Muscle layer of colon (tissue), 2 donors: ENCODE measurements around the gene H6PD.

Experiments
- H3K27ac ChIP-seq: one replicate; pipeline ENCODE4 v1.7.0; 2013; ENCODE audit warnings: low read depth, mild to moderate bottlenecking, low read length, moderate library complexity
- H3K27me3 ChIP-seq, 2 donors: one replicate each; pipeline ENCODE4 v1.7.0; 2013; ENCODE audit warnings: low read length in 2 of 2, mild to moderate bottlenecking in 2 of 2; ENCODE audit not compliant: insufficient read depth in 2 of 2, control insufficient read depth in 1 of 2
- H3K36me3 ChIP-seq: one replicate; pipeline ENCODE4 v1.7.0; 2013; ENCODE audit warnings: mild to moderate bottlenecking, low read length; ENCODE audit not compliant: insufficient read depth
- H3K4me1 ChIP-seq: one replicate; pipeline ENCODE4 v1.7.0; 2013; ENCODE audit warnings: mild to moderate bottlenecking, low read length; ENCODE audit not compliant: insufficient read depth
- H3K4me3 ChIP-seq, 2 donors: one replicate each; pipeline ENCODE4 v1.7.0; 2013; ENCODE audit warnings: low read length in 2 of 2, low read depth in 1 of 2, mild to moderate bottlenecking in 1 of 2, moderate library complexity in 1 of 2
- H3K9ac ChIP-seq: one replicate; pipeline ENCODE4 v1.7.0; 2013; ENCODE audit warnings: low read length
- H3K9me3 ChIP-seq: one replicate; pipeline ENCODE4 v1.7.0; 2013; ENCODE audit warnings: mild to moderate bottlenecking, low read length
- donor health status: abdominal sarcoma.
- donor health status: Adenocarcinoma of cecum.

The H6PD gene

DNA sequence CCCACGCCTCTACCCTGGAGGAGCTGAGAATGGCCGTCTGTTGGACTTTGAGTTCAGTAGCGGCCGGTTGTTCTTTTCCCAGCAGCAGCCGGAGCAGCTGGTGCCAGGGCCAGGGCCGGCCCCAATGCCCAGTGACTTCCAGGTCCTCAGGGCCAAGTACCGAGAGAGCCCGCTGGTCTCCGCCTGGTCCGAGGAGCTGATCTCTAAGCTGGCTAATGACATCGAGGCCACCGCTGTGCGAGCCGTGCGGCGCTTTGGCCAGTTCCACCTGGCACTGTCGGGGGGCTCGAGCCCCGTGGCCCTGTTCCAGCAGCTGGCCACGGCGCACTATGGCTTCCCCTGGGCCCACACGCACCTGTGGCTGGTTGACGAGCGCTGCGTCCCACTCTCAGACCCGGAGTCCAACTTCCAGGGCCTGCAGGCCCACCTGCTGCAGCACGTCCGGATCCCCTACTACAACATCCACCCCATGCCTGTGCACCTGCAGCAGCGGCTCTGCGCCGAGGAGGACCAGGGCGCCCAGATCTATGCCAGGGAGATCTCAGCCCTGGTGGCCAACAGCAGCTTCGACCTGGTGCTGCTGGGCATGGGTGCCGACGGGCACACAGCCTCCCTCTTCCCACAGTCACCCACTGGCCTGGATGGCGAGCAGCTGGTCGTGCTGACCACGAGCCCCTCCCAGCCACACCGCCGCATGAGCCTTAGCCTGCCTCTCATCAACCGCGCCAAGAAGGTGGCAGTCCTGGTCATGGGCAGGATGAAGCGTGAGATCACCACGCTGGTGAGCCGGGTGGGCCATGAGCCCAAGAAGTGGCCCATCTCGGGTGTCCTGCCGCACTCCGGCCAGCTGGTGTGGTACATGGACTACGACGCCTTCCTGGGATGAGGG lies 29.7 kb downstream of the H6PD start:
- Histone ChIP-seq H3K36me3 (peaks cover 54% of the 10 kb centered on the region), H3K27me3 (no peaks in the 10 kb centered on the region), H3K9me3 (no peaks in the 10 kb centered on the region), H3K9ac (no peak overlapping the region), H3K4me3 (no peak overlapping the region), H3K4me1 (peaks cover 17% of the 10 kb centered on the region), H3K27ac (no peak overlapping the region)

DNA sequence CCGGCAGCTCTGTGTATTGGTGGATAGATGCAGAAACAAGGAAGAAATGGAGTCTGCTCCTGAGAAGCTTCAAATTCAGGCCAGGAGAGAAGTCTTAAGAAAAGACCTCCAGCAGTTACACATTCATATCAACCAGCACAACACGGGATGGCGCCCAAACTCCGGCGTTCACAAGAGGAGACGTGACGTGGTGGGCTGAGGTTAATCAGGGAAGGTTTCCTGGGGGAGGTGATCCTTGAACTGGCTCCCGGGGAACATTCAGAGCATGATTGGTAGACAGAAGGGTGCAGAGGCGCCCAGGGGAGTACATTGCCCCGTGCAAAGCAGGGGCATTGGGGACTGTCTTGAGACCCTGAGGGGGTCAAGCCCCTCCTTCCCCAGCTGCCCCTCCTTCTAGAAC lies 30.5 kb downstream of the H6PD start:
- Histone ChIP-seq H3K4me3 (no peak overlapping the region), H3K4me1 (peaks cover 17% of the 10 kb centered on the region), H3K36me3 (peaks cover 54% of the 10 kb centered on the region), H3K27me3 (no peaks in the 10 kb centered on the region), H3K9me3 (no peaks in the 10 kb centered on the region), H3K9ac (no peak overlapping the region), H3K27ac (no peak overlapping the region)

DNA sequence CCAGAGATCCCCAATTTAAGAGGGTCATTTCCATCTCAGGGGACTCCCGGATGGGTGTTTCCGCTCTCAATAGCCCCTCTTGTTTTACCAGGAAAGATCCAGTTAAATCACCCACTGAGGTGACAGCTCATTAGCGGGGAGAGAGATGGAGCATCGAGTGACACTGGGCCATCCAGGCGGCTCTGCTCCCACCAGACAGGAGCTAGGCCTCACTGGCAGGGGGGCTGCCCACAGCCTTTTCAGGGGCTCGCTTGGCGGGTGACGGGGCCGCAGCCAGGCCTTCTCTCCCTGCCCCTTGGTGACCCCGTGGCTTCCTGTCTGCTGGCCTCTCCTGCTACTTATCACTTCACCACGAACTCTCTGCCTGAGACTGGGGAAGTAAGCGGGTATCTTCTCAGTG lies 31.4 kb downstream of the H6PD start:
- peaks cover 17% of the 10 kb centered on the region for H3K4me1 ChIP-seq
- H3K36me3 ChIP-seq = peaks cover 54% of the 10 kb centered on the region
- H3K9ac ChIP-seq = no peak overlapping the region
- no peak overlapping the region for H3K27ac ChIP-seq
- H3K4me3 ChIP-seq = no peak overlapping the region
- no peaks in the 10 kb centered on the region for H3K27me3 ChIP-seq
- no peaks in the 10 kb centered on the region for H3K9me3 ChIP-seq

DNA sequence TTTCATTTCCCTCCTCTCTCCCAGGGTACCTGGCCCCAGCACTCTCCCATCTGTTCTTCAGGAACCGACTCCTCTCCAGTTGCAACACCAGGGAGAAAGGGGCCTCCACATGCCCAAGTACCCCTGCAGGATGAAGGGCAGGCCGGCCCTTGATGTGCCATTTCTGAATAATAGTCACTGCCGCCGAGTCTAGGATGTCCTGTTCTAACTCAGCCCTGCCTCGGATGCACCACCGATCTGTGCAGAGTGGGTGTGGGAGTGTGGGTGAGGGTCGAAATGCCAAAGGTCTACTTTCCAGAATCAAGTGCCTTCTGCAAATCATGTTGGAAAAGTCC lies 32.7 kb downstream of the H6PD start:
- H3K9me3 ChIP-seq = no peaks in the 10 kb centered on the region
- H3K36me3 ChIP-seq = peaks cover 43% of the 10 kb centered on the region
- H3K27me3 ChIP-seq = no peaks in the 10 kb centered on the region
- H3K27ac ChIP-seq = no peak overlapping the region
- H3K4me3 ChIP-seq = no peak overlapping the region
- peaks cover 17% of the 10 kb centered on the region for H3K4me1 ChIP-seq
- no peak overlapping the region for H3K9ac ChIP-seq

DNA sequence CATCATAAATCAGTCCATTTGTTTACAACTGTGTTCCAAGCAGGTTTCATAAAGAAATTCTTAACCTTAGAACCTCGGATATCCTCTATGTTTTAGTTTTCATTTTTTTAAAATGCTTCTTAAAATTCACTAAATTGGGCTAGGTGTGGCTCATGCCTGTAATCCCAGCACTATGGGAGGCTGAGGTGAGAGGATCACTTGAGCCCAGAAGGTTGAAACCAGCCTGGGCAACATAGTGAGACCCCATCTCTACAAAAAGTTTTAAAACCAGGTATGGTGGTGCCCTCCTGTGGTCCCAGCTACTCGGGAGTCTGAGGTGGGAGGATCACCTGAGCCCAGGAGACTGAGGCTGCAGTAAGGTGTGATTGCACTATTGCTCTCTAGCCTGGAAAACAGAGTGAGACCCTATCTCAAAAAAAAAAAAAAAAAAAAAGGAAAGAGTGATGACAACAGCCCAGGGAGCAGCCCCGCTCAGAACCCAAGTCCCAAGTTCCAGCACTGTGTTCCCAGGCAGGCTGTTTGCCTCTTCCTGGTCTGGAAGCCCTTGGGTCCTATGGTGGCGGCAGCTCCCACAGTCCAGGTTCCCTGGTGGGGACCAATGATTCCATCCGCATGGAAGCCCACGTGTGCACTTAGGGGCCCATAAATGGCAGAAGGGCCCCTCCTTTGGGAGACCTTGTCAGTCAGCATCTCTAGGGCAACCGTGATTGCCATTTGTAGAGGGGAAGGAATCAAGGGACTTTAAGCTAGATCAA lies 33.4 kb downstream of the H6PD start:
- no peak overlapping the region for H3K4me3 ChIP-seq
- H3K27me3 ChIP-seq = no peaks in the 10 kb centered on the region
- H3K9ac ChIP-seq = no peak overlapping the region
- peaks cover 36% of the 10 kb centered on the region for H3K36me3 ChIP-seq
- no peak overlapping the region for H3K27ac ChIP-seq
- no peaks in the 10 kb centered on the region for H3K9me3 ChIP-seq
- H3K4me1 ChIP-seq = peaks cover 17% of the 10 kb centered on the region

DNA sequence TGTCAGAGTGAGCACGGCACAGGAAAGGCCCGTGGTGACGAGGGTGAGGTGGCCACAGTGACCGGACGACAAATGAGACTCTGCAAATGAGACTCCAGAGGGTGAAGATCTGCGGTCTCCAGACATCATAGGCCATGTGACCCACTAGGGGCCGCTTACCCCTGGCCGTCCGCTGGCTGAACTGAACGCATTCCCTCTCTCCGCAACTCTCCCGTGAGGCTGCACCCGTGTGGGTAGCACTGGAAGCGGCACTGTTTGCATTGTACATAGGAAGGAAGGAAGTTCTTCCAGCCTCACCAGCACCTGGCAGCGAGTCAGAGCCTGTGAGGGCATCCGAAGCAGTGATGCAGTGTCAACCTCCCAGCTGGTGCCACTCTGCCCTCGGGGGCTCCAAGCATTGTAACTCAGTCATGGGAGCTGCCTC lies 34.5 kb downstream of the H6PD start:
- Histone ChIP-seq H3K9ac (no peak overlapping the region), H3K36me3 (peaks cover 28% of the 10 kb centered on the region), H3K4me3 (no peak overlapping the region), H3K27ac (no peak overlapping the region), H3K4me1 (peaks cover 17% of the 10 kb centered on the region), H3K27me3 (no peaks in the 10 kb centered on the region), H3K9me3 (no peaks in the 10 kb centered on the region)

DNA sequence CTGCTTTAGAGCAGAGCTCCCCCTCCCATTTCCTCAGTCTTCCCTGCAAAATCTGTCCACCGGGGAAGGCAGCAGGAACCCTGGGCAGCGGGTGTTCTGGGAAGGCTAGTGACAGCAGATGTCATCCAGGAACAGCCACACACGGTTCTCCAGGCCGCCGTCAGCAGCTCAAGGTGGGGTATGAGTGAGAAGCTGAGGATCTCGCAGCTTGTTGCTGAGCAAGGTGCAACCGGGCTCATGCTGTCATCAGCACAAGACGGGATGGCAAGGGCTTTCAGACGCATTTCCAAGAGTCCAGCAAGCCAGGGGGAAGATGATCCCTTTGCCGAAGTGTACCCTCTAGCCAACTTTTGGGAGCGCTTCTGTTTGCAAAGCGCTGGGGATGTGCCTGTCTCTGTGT lies 35.1 kb downstream of the H6PD start:
- Histone ChIP-seq H3K9me3 (no peaks in the 10 kb centered on the region), H3K4me1 (peaks cover 17% of the 10 kb centered on the region), H3K9ac (no peak overlapping the region), H3K36me3 (peaks cover 23% of the 10 kb centered on the region), H3K4me3 (no peak overlapping the region), H3K27ac (no peak overlapping the region), H3K27me3 (no peaks in the 10 kb centered on the region)

DNA sequence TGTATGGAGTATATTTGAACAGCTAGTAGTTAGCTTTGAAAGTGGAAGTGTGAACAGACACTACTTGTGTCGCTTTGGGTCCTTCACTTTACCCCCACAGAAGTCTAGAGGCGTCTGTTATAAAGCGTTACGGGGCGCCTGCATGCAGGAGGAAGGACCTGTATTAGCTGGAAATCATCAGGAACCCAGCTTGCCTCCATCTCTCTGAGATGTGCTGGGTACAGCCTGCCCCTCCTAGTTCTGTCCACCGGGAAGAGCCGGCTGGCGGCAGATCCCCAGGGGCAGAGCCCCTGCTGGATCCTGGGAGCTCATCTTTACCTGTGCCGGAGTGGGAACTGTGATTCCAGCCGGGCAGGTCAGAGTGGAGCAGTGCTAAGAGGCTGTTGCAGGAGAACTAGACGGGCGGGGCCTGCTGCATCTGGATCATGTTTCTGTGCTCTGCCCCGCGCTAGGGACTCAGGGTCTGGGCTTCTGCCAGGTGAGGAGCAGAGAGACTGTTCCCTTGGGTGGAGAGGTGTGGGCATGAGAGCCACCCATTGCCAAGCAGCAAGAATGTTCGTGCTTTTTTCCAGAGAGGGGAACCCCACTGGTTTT lies 35.8 kb downstream of the H6PD start:
- Histone ChIP-seq H3K27me3 (no peaks in the 10 kb centered on the region), H3K27ac (no peak overlapping the region), H3K4me3 (no peak overlapping the region), H3K36me3 (peaks cover 17% of the 10 kb centered on the region), H3K9ac (no peak overlapping the region), H3K9me3 (no peaks in the 10 kb centered on the region), H3K4me1 (peaks cover 21% of the 10 kb centered on the region)

DNA sequence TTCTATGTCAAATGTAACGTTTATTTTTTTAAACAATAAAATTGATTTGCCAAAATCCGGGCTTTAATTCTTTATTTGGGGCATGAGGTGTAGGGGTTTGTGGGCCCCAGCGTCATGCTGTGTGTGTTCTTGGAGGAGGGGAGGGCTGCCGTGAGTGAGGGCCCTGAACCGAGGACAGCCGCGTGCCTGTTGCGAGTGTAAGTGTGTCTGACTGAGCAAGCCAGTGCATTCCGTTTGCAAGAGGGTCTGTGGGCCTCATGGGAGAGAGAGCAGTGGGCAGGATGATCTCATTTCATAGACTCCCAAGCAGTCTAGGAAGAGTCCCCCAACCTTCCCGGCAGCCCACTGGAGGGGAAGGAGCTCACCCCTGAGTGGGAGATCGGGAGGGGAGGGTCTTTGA lies 36.7 kb downstream of the H6PD start:
- H3K27ac ChIP-seq = no peak overlapping the region
- no peaks in the 10 kb centered on the region for H3K9me3 ChIP-seq
- H3K27me3 ChIP-seq = no peaks in the 10 kb centered on the region
- no peak overlapping the region for H3K4me3 ChIP-seq
- no peak overlapping the region for H3K9ac ChIP-seq
- H3K4me1 ChIP-seq = peaks cover 26% of the 10 kb centered on the region
- H3K36me3 ChIP-seq = peaks cover 8% of the 10 kb centered on the region

DNA sequence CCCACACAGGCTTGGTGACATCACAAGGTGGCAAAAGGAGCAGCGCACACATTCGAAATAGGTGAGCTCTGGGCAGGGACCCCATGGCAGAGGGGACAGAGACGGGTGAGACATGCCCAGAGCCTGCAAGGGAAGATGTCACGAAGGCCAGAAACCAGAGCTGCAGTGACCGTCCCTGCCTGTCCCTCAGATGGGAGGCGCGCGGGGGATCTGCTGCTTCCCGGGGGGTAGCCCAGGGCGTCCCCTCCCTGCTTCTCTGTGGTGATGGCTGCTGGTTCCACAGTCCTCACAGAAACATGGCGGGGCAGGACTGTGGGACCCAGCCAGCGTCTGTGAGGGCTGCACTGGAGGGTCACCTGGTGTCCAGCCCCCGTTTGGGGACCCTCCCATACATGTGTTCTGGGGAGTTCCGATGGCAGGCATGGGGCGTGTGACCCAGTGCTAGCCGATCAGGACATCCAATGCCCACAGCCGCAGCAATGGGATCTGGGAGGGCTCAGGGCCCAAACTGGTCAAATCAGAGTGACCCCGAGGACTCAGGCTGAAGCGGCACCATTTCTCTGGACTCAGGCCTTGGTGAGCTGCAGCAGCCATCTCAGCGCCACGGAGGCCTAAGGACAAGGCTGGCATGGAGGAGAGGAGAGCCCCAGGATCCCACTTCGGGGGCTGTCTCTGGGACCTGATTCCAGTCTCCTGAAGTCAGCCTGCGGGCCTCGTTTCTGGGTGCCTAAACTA lies 37.5 kb downstream of the H6PD start:
- no peak overlapping the region for H3K27ac ChIP-seq
- H3K9ac ChIP-seq = no peak overlapping the region
- no peaks in the 10 kb centered on the region for H3K27me3 ChIP-seq
- H3K4me3 ChIP-seq = no peak overlapping the region
- H3K36me3 ChIP-seq = peaks cover 7% of the 10 kb centered on the region
- no peaks in the 10 kb centered on the region for H3K9me3 ChIP-seq
- H3K4me1 ChIP-seq = peaks cover 19% of the 10 kb centered on the region

DNA sequence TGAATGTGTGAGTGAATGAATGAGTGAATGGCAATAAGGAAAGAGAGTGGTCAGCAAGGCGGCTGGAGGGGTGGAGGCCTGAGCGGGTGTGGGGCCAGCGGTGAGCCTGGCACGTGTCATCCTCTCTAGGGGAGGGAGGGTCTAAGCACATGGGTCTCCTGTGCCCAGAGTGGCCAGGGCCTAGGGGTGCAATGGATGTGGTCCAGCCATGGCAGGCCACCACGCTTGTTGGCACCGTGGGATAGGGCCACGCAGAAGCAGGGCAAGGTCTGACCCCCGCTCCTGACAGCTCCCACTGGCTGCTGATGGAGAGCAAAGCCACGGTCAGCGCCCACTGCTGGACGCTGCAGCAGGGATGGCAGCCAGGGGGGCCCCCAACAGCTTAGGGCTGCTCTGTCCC lies 38.6 kb downstream of the H6PD start:
- H3K9me3 ChIP-seq = no peaks in the 10 kb centered on the region
- no peak overlapping the region for H3K9ac ChIP-seq
- peaks cover 10% of the 10 kb centered on the region for H3K4me1 ChIP-seq
- peaks cover 7% of the 10 kb centered on the region for H3K36me3 ChIP-seq
- no peaks in the 10 kb centered on the region for H3K27me3 ChIP-seq
- no peak overlapping the region for H3K27ac ChIP-seq
- H3K4me3 ChIP-seq = no peak overlapping the region
